ENCODE results near the gene APBA2. TPM values are rescaled to one million over a fixed set of nuclear protein-coding genes. Genes with fewer than 3 reads are reported as not detected.

APBA2 gene
- total and polyA plus RNA-seq, 7 donors = 0.06 to 0.36 (median 0.08) TPM; not detected in 2

DNA sequence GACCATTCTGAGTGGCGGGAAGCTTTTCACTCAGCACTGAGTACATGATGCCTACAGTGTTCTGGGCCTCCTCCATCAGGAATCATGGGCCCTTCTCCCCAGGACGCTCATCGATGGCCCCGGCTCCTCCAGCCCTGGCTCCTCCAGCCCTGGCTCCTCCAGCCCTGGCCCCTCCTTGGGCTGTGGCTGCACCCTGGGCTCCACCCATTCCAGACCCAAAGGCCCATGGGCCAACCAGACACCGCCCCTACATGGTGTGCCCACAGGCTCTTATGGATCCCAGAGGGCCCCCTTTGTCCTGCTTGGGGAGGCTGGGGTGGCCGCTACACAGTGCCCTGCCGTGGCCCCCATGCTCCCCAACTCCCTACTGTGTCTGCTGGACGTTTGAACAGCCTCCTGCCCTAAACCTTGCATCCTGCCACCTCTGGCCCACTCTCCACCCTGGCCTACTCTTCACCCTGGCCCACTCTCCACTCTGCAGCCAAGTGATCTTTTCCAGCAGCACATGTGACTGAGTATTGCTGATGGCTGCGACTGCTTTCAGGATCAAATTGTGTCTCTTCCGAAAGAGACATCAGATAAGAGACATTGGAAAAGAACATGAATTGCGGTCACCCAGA lies 57.9 kb downstream of the APBA2 start:
- H3K9me3 ChIP-seq = no peaks in the 10 kb centered on the region
- H3K27ac ChIP-seq = no peak overlapping the region
- no peaks in the 10 kb centered on the region for H3K36me3 ChIP-seq (ENCODE audit: insufficient read depth in 1 of 2, low read depth in 1 of 2)
- no peak for DNase-seq
- TF ChIP-seq, protein P1, sequence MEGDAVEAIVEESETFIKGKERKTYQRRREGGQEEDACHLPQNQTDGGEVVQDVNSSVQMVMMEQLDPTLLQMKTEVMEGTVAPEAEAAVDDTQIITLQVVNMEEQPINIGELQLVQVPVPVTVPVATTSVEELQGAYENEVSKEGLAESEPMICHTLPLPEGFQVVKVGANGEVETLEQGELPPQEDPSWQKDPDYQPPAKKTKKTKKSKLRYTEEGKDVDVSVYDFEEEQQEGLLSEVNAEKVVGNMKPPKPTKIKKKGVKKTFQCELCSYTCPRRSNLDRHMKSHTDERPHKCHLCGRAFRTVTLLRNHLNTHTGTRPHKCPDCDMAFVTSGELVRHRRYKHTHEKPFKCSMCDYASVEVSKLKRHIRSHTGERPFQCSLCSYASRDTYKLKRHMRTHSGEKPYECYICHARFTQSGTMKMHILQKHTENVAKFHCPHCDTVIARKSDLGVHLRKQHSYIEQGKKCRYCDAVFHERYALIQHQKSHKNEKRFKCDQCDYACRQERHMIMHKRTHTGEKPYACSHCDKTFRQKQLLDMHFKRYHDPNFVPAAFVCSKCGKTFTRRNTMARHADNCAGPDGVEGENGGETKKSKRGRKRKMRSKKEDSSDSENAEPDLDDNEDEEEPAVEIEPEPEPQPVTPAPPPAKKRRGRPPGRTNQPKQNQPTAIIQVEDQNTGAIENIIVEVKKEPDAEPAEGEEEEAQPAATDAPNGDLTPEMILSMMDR (IDR thresholded peaks at IDR 0.05) = no peak
- no peaks in the 10 kb centered on the region for H3K27me3 ChIP-seq (ENCODE audit: insufficient read depth in 3 of 3, low read length in 2 of 3)
- 83 to 89% (median 89%) methylated on average over 11 of the region's 11 CpGs for WGBS, 3 donors
- no peak overlapping the region for H3K4me3 ChIP-seq
- no peaks in the 10 kb centered on the region for H3K4me1 ChIP-seq
- ATAC-seq = no peak
- intact Hi-C loops (cut with DNase I) = no loop called here

DNA sequence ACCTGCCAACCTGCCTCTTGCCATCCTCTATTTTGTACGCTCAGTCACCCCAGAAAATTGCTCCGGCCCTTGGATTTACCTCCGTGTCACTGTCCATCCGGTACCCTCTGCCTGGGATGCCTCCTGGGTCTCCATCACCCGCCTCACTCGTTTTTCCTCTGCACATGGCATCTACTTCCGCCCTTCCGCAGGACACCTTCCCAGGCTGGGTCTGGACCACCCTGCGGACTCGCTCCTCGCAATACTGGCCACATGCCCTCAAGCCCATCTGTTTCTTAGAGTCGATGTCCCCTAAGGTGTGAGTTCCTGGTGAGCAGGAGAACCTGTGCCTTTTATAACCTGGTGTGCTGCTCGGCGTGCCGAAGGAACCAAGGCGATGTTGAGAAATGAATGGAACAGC lies 58.5 kb downstream of the APBA2 start:
- TF ChIP-seq, protein P1 (IDR thresholded peaks at IDR 0.05) = no peak
- Histone ChIP-seq H3K27ac (no peak overlapping the region), H3K27me3 (ENCODE audit: insufficient read depth in 3 of 3, low read length in 2 of 3) (no peaks in the 10 kb centered on the region), H3K9me3 (no peaks in the 10 kb centered on the region), H3K4me1 (no peaks in the 10 kb centered on the region), H3K4me3 (no peak overlapping the region), H3K36me3 (ENCODE audit: insufficient read depth in 1 of 2, low read depth in 1 of 2) (no peaks in the 10 kb centered on the region)
- DNase-seq (no peak), ATAC-seq (no peak)
- intact Hi-C loops (cut with DNase I) = no loop called here
- 89 to 97% (median 95%) methylated on average over 16 of the region's 16 CpGs for WGBS, 3 donors

DNA sequence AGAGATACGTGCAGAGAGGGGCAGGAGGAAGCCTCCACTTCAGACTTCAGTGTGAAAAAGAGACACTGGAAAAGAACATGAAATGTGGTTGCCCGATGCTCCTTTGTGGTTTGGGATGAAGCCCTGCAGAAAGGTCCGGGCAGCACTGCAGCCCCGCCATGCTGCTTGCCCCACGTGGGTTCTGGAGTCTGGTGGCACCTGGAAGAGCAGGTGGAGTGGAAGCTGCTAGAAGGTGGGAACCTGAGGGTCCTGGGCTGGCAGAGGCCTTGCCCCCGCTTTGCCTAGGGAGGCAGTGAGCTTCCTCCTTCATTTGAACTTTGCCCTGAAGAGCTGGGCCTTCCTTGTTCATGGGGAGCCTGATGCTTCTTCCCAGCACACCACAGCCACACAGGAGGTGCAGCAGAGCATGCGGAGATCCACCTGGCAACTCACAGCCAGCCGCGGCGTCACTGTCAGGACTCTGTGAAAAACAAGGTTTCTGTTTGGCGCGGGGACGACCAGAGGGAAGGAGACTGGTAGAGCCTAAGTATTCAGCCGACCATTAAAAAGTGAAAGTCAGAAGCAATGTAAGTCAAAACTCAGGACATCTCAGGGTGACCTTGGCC lies 59.0 kb downstream of the APBA2 start:
- H3K36me3 ChIP-seq (ENCODE audit: insufficient read depth in 1 of 2, low read depth in 1 of 2) = no peaks in the 10 kb centered on the region
- H3K27ac ChIP-seq = no peak overlapping the region
- H3K27me3 ChIP-seq (ENCODE audit: insufficient read depth in 3 of 3, low read length in 2 of 3) = no peaks in the 10 kb centered on the region
- H3K4me1 ChIP-seq = no peaks in the 10 kb centered on the region
- TF ChIP-seq, protein P1 (IDR thresholded peaks at IDR 0.05) = no peak
- DNase-seq = no peak
- H3K9me3 ChIP-seq = no peaks in the 10 kb centered on the region
- ATAC-seq = no peak
- 90% methylated on average over 14 of the region's 14 CpGs for WGBS, 3 donors
- H3K4me3 ChIP-seq = no peak overlapping the region
- intact Hi-C loops (cut with DNase I) = no loop called here

DNA sequence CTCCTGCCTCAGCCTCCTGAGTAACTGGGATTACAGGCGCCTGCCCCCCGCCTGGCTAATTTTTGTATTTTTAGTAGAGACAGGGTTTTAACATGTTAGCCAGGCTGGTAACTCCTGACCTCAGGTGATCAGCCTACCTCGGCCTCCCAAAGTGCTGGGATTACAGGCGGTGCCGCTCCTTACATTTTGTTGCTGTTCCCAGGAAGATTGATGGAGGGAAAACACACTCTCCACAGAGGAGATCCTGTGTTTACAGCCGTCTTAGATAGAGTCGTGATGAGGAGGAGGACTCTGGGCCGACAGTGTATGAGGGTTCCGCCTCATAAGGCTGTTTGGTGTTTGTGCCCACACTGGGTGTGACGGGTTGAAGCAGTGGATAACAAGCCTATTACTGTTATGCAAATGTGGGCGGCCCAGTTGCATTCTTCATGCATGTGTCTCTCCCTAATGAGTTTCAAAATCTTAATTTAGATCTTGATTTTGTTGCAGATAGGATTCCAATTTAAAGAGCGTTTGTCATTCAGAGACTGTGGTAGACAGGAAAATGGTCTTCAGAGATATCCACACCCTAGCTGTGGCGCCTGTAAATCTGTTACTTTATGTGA lies 60.0 kb downstream of the APBA2 start:
- TF ChIP-seq, protein P1 (IDR thresholded peaks at IDR 0.05) = no peak
- DNase-seq (no peak), ATAC-seq (no peak)
- Histone ChIP-seq H3K36me3 (ENCODE audit: insufficient read depth in 1 of 2, low read depth in 1 of 2) (no peaks in the 10 kb centered on the region), H3K27ac (no peak overlapping the region), H3K4me3 (no peak overlapping the region), H3K4me1 (no peaks in the 10 kb centered on the region), H3K27me3 (ENCODE audit: insufficient read depth in 3 of 3, low read length in 2 of 3) (no peaks in the 10 kb centered on the region), H3K9me3 (no peaks in the 10 kb centered on the region)
- intact Hi-C loops (cut with DNase I) = no loop called here
- 82 to 91% (median 87%) methylated on average over 13 of the region's 13 CpGs for WGBS, 3 donors

All from psoas muscle (tissue), 8 donors.